Mucosa of descending colon (tissue), 3 donors: ENCODE measurements around the gene SIAH3. TPM values are rescaled to one million over a fixed set of nuclear protein-coding genes. Genes with fewer than 3 reads are reported as not detected.

Source experiments
- ATAC-seq: fragments of 200-7000 bp; cut with Tn5 transposase; one replicate; pipeline ENCODE4 v1.9.1; 2020; ENCODE audit warnings: mild to moderate bottlenecking, moderate library complexity
- DNase-seq, 3 donors: peaks; one replicate each; pipeline ENCODE4 v3.0.0-alpha.2; 2020
- H3K36me3 ChIP-seq: fragments of 200-600 bp; one replicate; pipeline ENCODE4 v1.8.0; 2021; ENCODE audit warnings: low read depth, mild to moderate bottlenecking
- H3K4me1 ChIP-seq: fragments of 200-600 bp; one replicate; pipeline ENCODE4 v1.8.0; 2021; ENCODE audit warnings: low read depth, mild to moderate bottlenecking
- H3K4me3 ChIP-seq: fragments of 200-600 bp; one replicate; pipeline ENCODE4 v1.8.0; 2021; ENCODE audit warnings: mild to moderate bottlenecking
- H3K9me3 ChIP-seq: fragments of 200-600 bp; one replicate; pipeline ENCODE4 v1.8.0; 2021; ENCODE audit warnings: mild to moderate bottlenecking
- intact Hi-C, 2 donors: fragments of 100-400 bp; cut with DNase I in 1 of 2; cut with micrococcal nuclease in 1 of 2; formaldehyde crosslinking; loops; one replicate each; pipeline versions ENCODE4 v1.11.0 to v1.11.1; 2022; cut with DNase I, micrococcal nuclease
- total RNA-seq, 3 donors: library from RNA; stranded (reverse); fragmentation: NEBNext Ultra II Directional in 2 of 3; extraction: Animal tissue kit (Norgen Biotek cat#: 25700) in 2 of 3; gene quantifications; one replicate each; pipeline versions ENCODE4 v1.2.1 to v1.2.4, GENCODE V29; 2021 to 2023
- TF ChIP-seq, protein P1 (sequence below): fragments of 200-600 bp; IDR thresholded peaks from one replicate; pipeline ENCODE4 v1.8.0; 2022; ENCODE audit warnings: antibody characterized with exemption, mild to moderate bottlenecking
- donor health status: DM: no; HTN: no; CAD: no; lungs with moderate emphysema.
- donor health status: DM: no; HTN: no; CAD: no.
- donor health status: DM: no; HTN: yes; CAD: no.

SIAH3 gene
- total RNA-seq, 3 donors from 2014 or later, result 0.05 to 0.06 (median 0.06) TPM

DNA sequence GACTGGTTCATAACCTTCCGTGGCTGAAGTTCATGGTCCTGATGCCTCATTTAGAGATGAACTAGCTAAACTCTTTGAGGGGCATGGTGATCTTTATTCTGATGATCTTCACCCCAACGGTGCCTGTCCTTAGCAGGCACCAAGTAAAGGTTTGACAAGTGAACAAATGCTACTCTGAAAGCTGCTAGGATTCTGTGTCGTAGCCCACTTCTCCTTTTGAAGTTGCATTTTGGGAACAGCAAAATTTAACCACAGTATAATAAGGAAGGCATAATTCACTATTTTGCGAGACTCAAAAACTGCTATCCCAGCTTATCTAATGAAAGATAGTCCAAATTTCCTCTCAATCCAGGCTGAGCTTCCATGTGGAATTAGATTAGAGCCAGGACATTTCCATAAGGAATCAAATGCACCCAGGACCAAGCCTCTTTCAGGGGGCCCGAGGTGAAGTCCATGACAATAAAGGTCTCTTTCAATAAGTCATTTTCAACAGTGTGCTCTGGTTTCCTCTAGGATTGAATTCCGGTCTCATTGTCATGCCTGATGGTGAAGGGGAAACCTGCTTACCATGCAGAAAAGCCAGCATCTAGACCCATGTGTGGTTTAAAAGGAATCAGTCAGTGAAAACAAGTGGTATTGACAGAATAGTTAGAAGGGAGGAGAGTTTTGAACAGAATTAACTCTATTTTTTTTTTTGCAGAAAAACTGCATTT, 23.1 kb downstream of the SIAH3 start:
- TF ChIP-seq, protein P1, sequence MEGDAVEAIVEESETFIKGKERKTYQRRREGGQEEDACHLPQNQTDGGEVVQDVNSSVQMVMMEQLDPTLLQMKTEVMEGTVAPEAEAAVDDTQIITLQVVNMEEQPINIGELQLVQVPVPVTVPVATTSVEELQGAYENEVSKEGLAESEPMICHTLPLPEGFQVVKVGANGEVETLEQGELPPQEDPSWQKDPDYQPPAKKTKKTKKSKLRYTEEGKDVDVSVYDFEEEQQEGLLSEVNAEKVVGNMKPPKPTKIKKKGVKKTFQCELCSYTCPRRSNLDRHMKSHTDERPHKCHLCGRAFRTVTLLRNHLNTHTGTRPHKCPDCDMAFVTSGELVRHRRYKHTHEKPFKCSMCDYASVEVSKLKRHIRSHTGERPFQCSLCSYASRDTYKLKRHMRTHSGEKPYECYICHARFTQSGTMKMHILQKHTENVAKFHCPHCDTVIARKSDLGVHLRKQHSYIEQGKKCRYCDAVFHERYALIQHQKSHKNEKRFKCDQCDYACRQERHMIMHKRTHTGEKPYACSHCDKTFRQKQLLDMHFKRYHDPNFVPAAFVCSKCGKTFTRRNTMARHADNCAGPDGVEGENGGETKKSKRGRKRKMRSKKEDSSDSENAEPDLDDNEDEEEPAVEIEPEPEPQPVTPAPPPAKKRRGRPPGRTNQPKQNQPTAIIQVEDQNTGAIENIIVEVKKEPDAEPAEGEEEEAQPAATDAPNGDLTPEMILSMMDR, result no peak
- H3K36me3 ChIP-seq, result no peaks in the 10 kb centered on the region
- DNase-seq (no peak), ATAC-seq (no peak)
- H3K4me1 ChIP-seq, result no peaks in the 10 kb centered on the region
- H3K4me3 ChIP-seq, result no peak overlapping the region
- H3K9me3 ChIP-seq, result no peaks in the 10 kb centered on the region
- intact Hi-C loops, result no loop called here

DNA sequence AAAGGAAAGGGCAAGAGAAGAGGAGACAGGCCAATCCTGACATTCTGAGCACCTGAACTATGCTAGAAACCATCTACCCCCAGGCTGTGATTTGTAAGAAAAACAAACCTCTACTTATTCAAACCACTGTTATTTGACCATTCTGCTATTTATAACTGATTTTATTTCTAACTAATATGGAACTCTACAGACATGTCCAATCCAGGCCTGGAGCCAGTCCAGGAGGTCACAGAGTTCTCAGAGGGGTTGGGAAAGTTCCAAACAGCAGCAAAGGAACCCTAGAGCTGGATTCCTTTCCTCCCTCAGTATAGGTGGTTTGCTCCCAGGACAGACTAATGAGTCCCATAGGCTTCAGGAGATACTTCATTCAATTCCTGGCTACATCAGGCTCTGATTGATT, 24.2 kb downstream of the SIAH3 start:
- intact Hi-C loops, result no loop called here
- ATAC-seq, result no peak
- TF ChIP-seq, protein P1, result no peak

DNA sequence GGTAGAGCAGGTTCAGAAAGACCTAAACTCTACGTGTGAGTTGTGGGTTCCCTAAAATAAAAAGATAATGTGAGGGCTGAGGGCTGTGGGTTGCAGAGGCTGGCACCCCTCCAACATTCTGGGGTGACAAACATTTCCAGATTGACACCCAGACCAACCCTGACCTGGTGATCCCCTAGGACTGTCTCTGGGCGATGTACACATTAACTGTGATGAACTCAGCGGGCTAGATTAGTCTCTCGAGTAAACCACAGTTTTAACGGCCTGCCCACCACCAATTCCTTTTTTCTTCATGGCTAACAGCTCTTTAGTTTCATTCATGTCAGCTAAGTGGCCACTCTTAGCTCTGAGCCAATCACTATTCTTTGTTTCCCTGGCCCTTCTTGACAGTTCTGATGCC, 24.8 kb downstream of the SIAH3 start:
- no peak for DNase-seq
- Histone ChIP-seq H3K9me3 (no peaks in the 10 kb centered on the region), H3K4me1 (no peaks in the 10 kb centered on the region), H3K36me3 (no peaks in the 10 kb centered on the region), H3K4me3 (no peak overlapping the region)
- no peak for ATAC-seq
- intact Hi-C loops, result no loop called here
- TF ChIP-seq, protein P1, result no peak

More for the DNA sequence above, 24.2 kb downstream of the SIAH3 start:
- no peaks in the 10 kb centered on the region for H3K36me3 ChIP-seq
- no peak overlapping the region for H3K4me3 ChIP-seq
- no peaks in the 10 kb centered on the region for H3K9me3 ChIP-seq
- H3K4me1 ChIP-seq, result no peaks in the 10 kb centered on the region
- no peak for DNase-seq

DNA sequence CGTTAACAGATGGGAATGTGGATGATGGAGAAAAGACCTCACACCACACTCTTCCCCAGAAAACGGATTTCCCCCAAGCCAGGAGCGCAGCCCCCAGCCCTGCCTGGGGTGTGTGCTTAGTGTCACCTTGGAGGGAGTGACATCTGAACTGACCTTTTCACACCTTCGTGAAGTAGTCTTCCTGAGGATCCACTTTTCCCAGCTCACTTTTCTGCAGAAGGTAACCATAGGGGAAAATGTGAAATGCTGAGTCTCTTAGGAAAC, 26.2 kb downstream of the SIAH3 start:
- TF ChIP-seq, protein P1, result no peak

DNA sequence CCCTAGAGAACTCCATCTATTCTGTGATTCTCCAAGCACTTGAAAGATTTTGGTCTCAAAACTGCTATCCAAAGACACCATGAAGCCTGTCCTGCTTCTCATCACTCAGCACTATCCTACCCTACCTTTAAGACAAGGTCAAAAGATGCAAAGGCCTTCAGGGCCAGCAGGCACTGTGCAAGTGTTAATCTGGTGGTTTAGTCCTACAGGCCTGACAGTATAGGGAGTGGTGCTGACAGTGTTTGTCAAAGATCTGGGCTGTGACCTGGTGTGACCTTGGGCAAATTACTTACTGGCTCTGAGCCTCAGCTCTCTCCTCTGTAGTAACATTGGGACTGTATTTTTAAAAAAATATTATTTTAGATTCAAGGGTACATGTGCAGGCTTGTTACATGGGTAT, 28.0 kb downstream of the SIAH3 start:
- DNase-seq (no peak), ATAC-seq (no peak)
- Histone ChIP-seq H3K36me3 (no peaks in the 10 kb centered on the region), H3K9me3 (no peaks in the 10 kb centered on the region), H3K4me1 (no peaks in the 10 kb centered on the region), H3K4me3 (no peak overlapping the region)
- intact Hi-C loops, result no loop called here
- TF ChIP-seq, protein P1, result no peak

More for the DNA sequence above, 26.2 kb downstream of the SIAH3 start:
- Histone ChIP-seq H3K36me3 (no peaks in the 10 kb centered on the region), H3K9me3 (no peaks in the 10 kb centered on the region), H3K4me3 (no peak overlapping the region), H3K4me1 (no peaks in the 10 kb centered on the region)
- intact Hi-C loops, result no loop called here
- ATAC-seq (no peak), DNase-seq (no peak)

DNA sequence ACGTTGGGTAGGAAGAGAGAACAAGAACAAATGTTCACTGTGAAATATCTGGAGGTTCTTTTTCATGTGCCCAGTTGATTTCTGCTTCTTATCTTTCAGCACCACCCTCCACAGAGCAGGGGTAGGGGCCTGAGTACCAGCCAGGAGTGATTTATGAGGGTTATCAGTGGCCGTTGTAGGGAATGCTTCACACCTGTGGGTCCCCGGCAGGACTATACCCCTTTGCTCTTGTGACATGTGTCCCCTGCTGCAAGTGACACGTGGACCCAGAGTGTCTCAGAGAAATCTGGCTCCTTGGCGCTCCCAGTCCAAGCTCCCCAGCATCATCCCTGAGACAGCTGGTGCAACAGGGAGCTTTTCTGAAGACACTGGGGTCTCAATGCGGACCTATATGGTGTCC, 29.7 kb downstream of the SIAH3 start:
- ATAC-seq (no peak), DNase-seq (no peak)
- no peaks in the 10 kb centered on the region for H3K9me3 ChIP-seq
- H3K36me3 ChIP-seq, result no peaks in the 10 kb centered on the region
- no peaks in the 10 kb centered on the region for H3K4me1 ChIP-seq
- intact Hi-C loops, result no loop called here
- no peak overlapping the region for H3K4me3 ChIP-seq
- TF ChIP-seq, protein P1, result no peak
